ENCODE measurements around the gene NEK10. TPM values are rescaled to one million over a fixed set of nuclear protein-coding genes. Genes with fewer than 3 reads are reported as not detected.

NEK10 gene
- total and polyA plus RNA-seq, 2 of the 13 experiments (the other 11 are each of a cell fraction or from before 2014, with no cell fraction given) = 2.8 to 14.2 TPM

DNA sequence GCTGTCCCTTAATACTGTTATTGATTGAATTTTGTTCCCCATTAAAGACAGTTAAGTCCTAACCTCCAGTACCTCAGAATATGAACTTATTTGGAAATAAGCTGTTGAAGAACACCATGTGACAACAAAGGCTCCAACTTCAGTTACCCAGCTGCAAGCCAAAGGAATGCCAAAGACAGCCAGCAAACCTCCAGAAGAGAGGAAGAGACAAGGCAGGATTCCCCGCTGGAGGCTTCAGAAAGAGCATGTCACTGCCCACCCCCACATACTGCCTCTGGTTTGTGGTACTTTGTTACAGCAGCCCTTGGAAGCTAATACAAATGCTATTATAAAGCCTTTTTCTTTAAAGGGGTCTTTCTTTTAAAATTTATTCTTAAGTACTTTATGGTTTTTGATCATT, 18.4 kb upstream of the NEK10 start:
- H3K9me3 ChIP-seq (ENCODE audit: low read length) = no peaks in the 10 kb centered on the region
- no peak overlapping the region for H3K4me2 ChIP-seq (ENCODE audit: low read depth, low read length)
- no peaks in the 10 kb centered on the region for H3K79me2 ChIP-seq (ENCODE audit: insufficient read depth, low read length)
- H3K4me3 ChIP-seq (replicated peaks in 1 of 3; ENCODE audit: insufficient read depth in 1 of 3, low read depth in 2 of 3, low read length in 3 of 3) = no peak overlapping the region
- intact Hi-C loops (cut with micrococcal nuclease; ENCODE audit: unreplicated experiment) = no loop called here
- BruUV-seq (replicated peaks) = no TSS peak
- ATAC-seq = no peak
- no peak for FAIRE-seq
- TF ChIP-seq ZNF607 (CRISPR knock-in tag; IDR thresholded peaks at IDR 0.05; ENCODE audit: borderline replicate concordance) (no peak), HOXA5 (CRISPR knock-in tag; IDR thresholded peaks at IDR 0.05) (no peak), NFIB (CRISPR knock-in tag; IDR thresholded peaks at IDR 0.05; ENCODE audit: borderline replicate concordance) (no peak), AKAP8 (CRISPR knock-in tag; IDR thresholded peaks at IDR 0.05) (no peak), MXI1 (IDR thresholded peaks at IDR 0.05; ENCODE audit: borderline replicate concordance, low read depth, low read length) (no peak), SRSF1 (optimal IDR thresholded peaks at IDR 0.05; ENCODE audit: low read depth, low read length) (no peak), RFX5 (IDR thresholded peaks at IDR 0.05; ENCODE audit: low read depth, low read length) (no peak), FOXC1 (CRISPR knock-in tag; IDR thresholded peaks at IDR 0.05; ENCODE audit: borderline replicate concordance) (no peak), ZNF235 (CRISPR knock-in tag; IDR thresholded peaks at IDR 0.05; ENCODE audit: borderline replicate concordance) (no peak)
- TF ChIP-seq, protein P1, sequence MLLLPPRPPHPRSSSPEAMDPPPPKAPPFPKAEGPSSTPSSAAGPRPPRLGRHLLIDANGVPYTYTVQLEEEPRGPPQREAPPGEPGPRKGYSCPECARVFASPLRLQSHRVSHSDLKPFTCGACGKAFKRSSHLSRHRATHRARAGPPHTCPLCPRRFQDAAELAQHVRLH (CRISPR knock-in tag; IDR thresholded peaks at IDR 0.05; ENCODE audit: borderline replicate concordance, low read depth) = no peak
- CTCF ChIA-PET (ENCODE audit: low intra/inter-chr PET ratio, low total read pairs) = no interaction called here
- no peak overlapping the region for H3K27ac ChIP-seq (ENCODE audit: extremely low read length, insufficient read depth, low read length)
- 100% methylated on average over 1 of the region's 1 CpG for WGBS (ENCODE audit: low lambda C conversion rate)
- POLR2A ChIA-PET = no interaction called here
- in situ Hi-C loops (cut with HindIII; ENCODE audit: extremely low pct_ligation_motif_present, low pct_unique_long_range_greater_than_20kb) = no loop called here
- no peaks in the 10 kb centered on the region for H3K4me1 ChIP-seq (ENCODE audit: insufficient read depth, low read length)
- H4K20me1 ChIP-seq (ENCODE audit: insufficient read depth, low read length) = no peaks in the 10 kb centered on the region
- no peak for DNase-seq (ENCODE audit: low spot score)
- no peaks in the 10 kb centered on the region for H3K27me3 ChIP-seq (ENCODE audit: control insufficient read depth in 1 of 2, insufficient read depth in 2 of 2, low read length in 2 of 2)
- H3K9ac ChIP-seq (ENCODE audit: insufficient read depth, low read depth, low read length) = no peak overlapping the region
- H2AFZ ChIP-seq (ENCODE audit: low read length) = no peak overlapping the region
- H3K36me3 ChIP-seq (replicated peaks in 1 of 2; ENCODE audit: control insufficient read depth in 1 of 2, insufficient read depth in 2 of 2, low read length in 2 of 2) = peaks cover 3 to 50% of the 10 kb centered on the region in 2 experiments

DNA sequence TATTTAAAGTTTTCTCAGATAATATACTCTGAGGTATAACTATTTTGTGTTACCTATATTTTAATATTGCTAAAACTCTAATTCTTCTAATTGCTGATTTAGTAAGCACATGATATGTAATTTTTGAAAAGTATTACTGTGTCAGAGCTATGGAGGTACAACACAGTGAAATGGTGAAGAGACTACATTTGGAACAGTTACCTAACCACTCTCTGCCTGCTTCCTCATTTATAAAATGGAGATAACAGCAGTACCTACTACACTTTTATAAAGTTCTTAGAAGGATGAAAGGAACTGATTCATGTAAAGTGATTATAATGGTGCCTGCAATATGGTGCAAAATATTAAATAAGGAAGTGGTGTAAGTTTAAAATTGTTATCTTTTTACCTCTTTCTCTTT, 16.3 kb upstream of the NEK10 start:
- H3K4me3 ChIP-seq (replicated peaks in 1 of 3; ENCODE audit: insufficient read depth in 1 of 3, low read depth in 2 of 3, low read length in 3 of 3) = no peak overlapping the region
- in situ Hi-C loops (cut with HindIII; ENCODE audit: extremely low pct_ligation_motif_present, low pct_unique_long_range_greater_than_20kb) = no loop called here
- peaks cover 2 to 51% of the 10 kb centered on the region in 2 experiments; a peak in 4 of 5 replicates for H3K36me3 ChIP-seq (replicated peaks in 1 of 2; ENCODE audit: control insufficient read depth in 1 of 2, insufficient read depth in 2 of 2, low read length in 2 of 2)
- DNase-seq (ENCODE audit: low spot score) (no peak), FAIRE-seq (no peak), ATAC-seq (no peak)
- intact Hi-C loops (cut with micrococcal nuclease; ENCODE audit: unreplicated experiment) = no loop called here
- BruUV-seq (replicated peaks) = no TSS peak
- H3K79me2 ChIP-seq (ENCODE audit: insufficient read depth, low read length) = no peaks in the 10 kb centered on the region
- H3K27me3 ChIP-seq (ENCODE audit: control insufficient read depth in 1 of 2, insufficient read depth in 2 of 2, low read length in 2 of 2) = no peaks in the 10 kb centered on the region
- H3K4me1 ChIP-seq (ENCODE audit: insufficient read depth, low read length) = no peaks in the 10 kb centered on the region
- ChIA-PET POLR2A (no interaction called here), CTCF (ENCODE audit: low intra/inter-chr PET ratio, low total read pairs) (no interaction called here)
- H3K9me3 ChIP-seq (ENCODE audit: low read length) = no peaks in the 10 kb centered on the region
- no peak overlapping the region for H3K9ac ChIP-seq (ENCODE audit: insufficient read depth, low read depth, low read length)
- no peak overlapping the region for H3K4me2 ChIP-seq (ENCODE audit: low read depth, low read length)
- H3K27ac ChIP-seq (ENCODE audit: extremely low read length, insufficient read depth, low read length) = no peak overlapping the region
- no peak overlapping the region for H2AFZ ChIP-seq (ENCODE audit: low read length)
- H4K20me1 ChIP-seq (ENCODE audit: insufficient read depth, low read length) = no peaks in the 10 kb centered on the region
- TF ChIP-seq PAWR (CRISPR knock-in tag; IDR thresholded peaks at IDR 0.05; ENCODE audit: borderline replicate concordance) (no peak), PHF21A (CRISPR knock-in tag; IDR thresholded peaks at IDR 0.05) (no peak), ZFX (CRISPR knock-in tag; IDR thresholded peaks at IDR 0.05; ENCODE audit: low read depth) (no peak), HOXA3 (CRISPR knock-in tag; IDR thresholded peaks at IDR 0.05) (no peak), ZNF331 (CRISPR knock-in tag; IDR thresholded peaks at IDR 0.05) (no peak), ZSCAN20 (CRISPR knock-in tag; IDR thresholded peaks at IDR 0.05; ENCODE audit: borderline replicate concordance) (no peak)
- TF ChIP-seq, protein P2, sequence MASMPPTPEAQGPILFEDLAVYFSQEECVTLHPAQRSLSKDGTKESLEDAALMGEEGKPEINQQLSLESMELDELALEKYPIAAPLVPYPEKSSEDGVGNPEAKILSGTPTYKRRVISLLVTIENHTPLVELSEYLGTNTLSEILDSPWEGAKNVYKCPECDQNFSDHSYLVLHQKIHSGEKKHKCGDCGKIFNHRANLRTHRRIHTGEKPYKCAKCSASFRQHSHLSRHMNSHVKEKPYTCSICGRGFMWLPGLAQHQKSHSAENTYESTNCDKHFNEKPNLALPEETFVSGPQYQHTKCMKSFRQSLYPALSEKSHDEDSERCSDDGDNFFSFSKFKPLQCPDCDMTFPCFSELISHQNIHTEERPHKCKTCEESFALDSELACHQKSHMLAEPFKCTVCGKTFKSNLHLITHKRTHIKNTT (CRISPR knock-in tag; IDR thresholded peaks at IDR 0.05) = no peak
- TF ChIP-seq, protein P3, sequence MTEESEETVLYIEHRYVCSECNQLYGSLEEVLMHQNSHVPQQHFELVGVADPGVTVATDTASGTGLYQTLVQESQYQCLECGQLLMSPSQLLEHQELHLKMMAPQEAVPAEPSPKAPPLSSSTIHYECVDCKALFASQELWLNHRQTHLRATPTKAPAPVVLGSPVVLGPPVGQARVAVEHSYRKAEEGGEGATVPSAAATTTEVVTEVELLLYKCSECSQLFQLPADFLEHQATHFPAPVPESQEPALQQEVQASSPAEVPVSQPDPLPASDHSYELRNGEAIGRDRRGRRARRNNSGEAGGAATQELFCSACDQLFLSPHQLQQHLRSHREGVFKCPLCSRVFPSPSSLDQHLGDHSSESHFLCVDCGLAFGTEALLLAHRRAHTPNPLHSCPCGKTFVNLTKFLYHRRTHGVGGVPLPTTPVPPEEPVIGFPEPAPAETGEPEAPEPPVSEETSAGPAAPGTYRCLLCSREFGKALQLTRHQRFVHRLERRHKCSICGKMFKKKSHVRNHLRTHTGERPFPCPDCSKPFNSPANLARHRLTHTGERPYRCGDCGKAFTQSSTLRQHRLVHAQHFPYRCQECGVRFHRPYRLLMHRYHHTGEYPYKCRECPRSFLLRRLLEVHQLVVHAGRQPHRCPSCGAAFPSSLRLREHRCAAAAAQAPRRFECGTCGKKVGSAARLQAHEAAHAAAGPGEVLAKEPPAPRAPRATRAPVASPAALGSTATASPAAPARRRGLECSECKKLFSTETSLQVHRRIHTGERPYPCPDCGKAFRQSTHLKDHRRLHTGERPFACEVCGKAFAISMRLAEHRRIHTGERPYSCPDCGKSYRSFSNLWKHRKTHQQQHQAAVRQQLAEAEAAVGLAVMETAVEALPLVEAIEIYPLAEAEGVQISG (CRISPR knock-in tag; IDR thresholded peaks at IDR 0.05) = no peak

All from HepG2 (cell line).